Calu3 (cell line): ENCODE measurements around the gene CLCN7. TPM values are rescaled to one million over a fixed set of nuclear protein-coding genes. Genes with fewer than 3 reads are reported as not detected.
A peak's percentile ranks its signal among the peaks of the same experiment; 100 is the strongest.

ENCODE experiments used
- BruUV-seq: library from RNA; stranded (reverse); fragments of 400-500 nt; replicated peaks from 2 replicates; lab custom pipeline; 2021; lab: Mats Ljungman, UMichigan
- CTCF ChIA-PET: fragments of 300-600 bp; sonication (Branson Sonifier 250); formaldehyde crosslinking; loops from one replicate; lab custom pipeline; 2022; ENCODE audit warnings: antibody characterized with exemption; lab: Charles Lee
- DNase-seq: peaks from one replicate; pipeline ENCODE4 v3.0.0; 2022
- H3K27ac Mint-ChIP-seq: one replicate; pipeline ENCODE4 v1.8.0; 2022; ENCODE audit warnings: mixed read lengths; ENCODE audit not compliant: unreplicated experiment
- H3K27me3 Mint-ChIP-seq: one replicate; pipeline ENCODE4 v1.8.0; 2022; ENCODE audit warnings: mixed read lengths; ENCODE audit not compliant: unreplicated experiment
- H3K36me3 Mint-ChIP-seq: one replicate; pipeline ENCODE4 v1.8.0; 2022; ENCODE audit warnings: mild to moderate bottlenecking, moderate library complexity, mixed read lengths; ENCODE audit not compliant: insufficient read depth, unreplicated experiment
- H3K4me1 Mint-ChIP-seq: one replicate; pipeline ENCODE4 v1.8.0; 2022; ENCODE audit warnings: mild to moderate bottlenecking, low read depth, mixed read lengths; ENCODE audit not compliant: unreplicated experiment
- H3K4me3 Mint-ChIP-seq: one replicate; pipeline ENCODE4 v1.8.0; 2022; ENCODE audit warnings: mild to moderate bottlenecking, low read depth, moderate library complexity, mixed read lengths; ENCODE audit not compliant: unreplicated experiment
- H3K9me3 Mint-ChIP-seq: one replicate; pipeline ENCODE4 v1.8.0; 2022; ENCODE audit warnings: low read depth, mixed read lengths; ENCODE audit not compliant: unreplicated experiment
- intact Hi-C: fragments of 100-400 bp; cut with micrococcal nuclease; formaldehyde crosslinking; loops from one replicate; pipeline ENCODE4 v1.10.0; 2022; ENCODE audit not compliant: unreplicated experiment
- total RNA-seq: library from RNA; stranded (reverse); gene quantifications from 2 replicates; pipeline ENCODE4 v1.2.3, GENCODE V29; 2022
- TF ChIP-seq, protein P1 (sequence below): fragments of 200-600 bp; IDR thresholded peaks from one replicate; pipeline ENCODE4 v1.8.0; 2022; ENCODE audit warnings: antibody characterized with exemption; ENCODE audit not compliant: unreplicated experiment

CLCN7 gene
- total RNA-seq, 1 experiment from 2014 or later = 117 TPM

DNA sequence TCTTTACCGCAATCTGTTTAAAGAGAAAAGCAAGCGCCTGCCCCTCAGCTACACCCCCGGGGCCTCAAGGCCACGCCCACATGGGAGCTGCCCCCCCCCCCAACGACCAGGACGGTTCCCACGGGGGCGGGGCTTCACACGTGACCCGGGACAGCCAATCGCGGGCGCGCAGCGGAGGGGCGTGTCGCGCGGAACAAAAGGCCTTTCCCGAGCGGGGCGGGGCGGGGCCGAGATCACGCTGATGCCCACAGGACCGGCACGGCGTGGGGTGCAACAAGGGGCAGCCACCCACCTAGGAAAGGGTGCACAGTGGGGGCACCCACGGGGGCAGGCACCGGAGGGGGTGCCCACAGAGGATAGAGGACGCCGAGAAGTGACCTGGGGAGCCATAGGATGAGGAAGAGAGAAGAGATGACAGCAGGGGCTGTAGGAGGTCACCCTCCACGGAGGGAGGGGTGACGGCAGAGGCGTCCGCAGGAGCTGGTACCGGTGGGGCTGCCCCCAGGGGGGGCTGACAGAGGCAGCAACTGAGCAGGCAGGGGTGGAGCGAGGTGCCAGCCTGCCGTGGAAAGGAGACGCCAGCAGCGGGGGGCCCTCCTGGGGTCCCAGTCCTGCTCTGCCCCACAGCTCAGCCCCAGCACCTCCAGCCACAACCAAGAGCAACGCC is 66.5 kb downstream of the CLCN7 start:
- H3K27ac Mint-ChIP-seq = peak overlapping the region; percentile 84
- no peaks in the 10 kb centered on the region for H3K27me3 Mint-ChIP-seq
- H3K36me3 Mint-ChIP-seq = peaks cover 19% of the 10 kb centered on the region
- H3K4me3 Mint-ChIP-seq = peak overlapping the region; percentile 99
- no TSS peak for BruUV-seq
- peaks cover 9% of the 10 kb centered on the region for H3K4me1 Mint-ChIP-seq
- peak; percentile 98 for DNase-seq
- intact Hi-C loops = no loop called here
- H3K9me3 Mint-ChIP-seq = no peaks in the 10 kb centered on the region
- CTCF ChIA-PET = interaction anchor here (0.5 to 1.0 kb wide), 4 partner anchors 11 to 28 kb away, joined by 3 to 5 read pairs (median 4); partner anchors contain the start of gene UQCC4
- TF ChIP-seq, protein P1, sequence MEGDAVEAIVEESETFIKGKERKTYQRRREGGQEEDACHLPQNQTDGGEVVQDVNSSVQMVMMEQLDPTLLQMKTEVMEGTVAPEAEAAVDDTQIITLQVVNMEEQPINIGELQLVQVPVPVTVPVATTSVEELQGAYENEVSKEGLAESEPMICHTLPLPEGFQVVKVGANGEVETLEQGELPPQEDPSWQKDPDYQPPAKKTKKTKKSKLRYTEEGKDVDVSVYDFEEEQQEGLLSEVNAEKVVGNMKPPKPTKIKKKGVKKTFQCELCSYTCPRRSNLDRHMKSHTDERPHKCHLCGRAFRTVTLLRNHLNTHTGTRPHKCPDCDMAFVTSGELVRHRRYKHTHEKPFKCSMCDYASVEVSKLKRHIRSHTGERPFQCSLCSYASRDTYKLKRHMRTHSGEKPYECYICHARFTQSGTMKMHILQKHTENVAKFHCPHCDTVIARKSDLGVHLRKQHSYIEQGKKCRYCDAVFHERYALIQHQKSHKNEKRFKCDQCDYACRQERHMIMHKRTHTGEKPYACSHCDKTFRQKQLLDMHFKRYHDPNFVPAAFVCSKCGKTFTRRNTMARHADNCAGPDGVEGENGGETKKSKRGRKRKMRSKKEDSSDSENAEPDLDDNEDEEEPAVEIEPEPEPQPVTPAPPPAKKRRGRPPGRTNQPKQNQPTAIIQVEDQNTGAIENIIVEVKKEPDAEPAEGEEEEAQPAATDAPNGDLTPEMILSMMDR = no peak

DNA sequence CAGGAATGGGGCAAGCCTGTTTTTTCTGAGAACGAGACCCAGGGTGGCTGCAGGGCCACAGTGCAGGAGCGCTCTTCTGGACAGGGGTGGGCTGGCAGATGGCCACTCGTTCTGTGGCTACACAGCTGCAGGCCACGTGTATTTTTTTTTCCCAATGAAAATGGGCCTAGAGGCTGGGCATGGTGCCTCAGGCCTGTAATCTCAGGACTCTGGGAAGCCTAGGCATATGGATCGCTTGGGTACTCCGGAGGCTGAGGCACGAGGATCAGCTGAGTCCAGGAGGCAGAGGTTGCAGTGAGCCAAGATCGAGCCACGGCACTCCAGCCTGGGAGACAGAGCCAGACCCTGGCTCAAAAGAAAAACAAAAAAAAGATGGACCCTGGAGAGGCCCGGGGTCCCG is 67.1 kb downstream of the CLCN7 start:
- no peaks in the 10 kb centered on the region for H3K27me3 Mint-ChIP-seq
- DNase-seq = no peak
- peaks cover 19% of the 10 kb centered on the region for H3K36me3 Mint-ChIP-seq
- H3K27ac Mint-ChIP-seq = peak overlapping the region; percentile 84
- CTCF ChIA-PET = interaction anchor here (0.7 to 1.0 kb wide), 3 partner anchors 13 to 28 kb away, joined by 3 to 5 read pairs (median 4); partner anchors contain the start of gene UQCC4
- H3K4me1 Mint-ChIP-seq = peaks cover 9% of the 10 kb centered on the region
- no peaks in the 10 kb centered on the region for H3K9me3 Mint-ChIP-seq
- TF ChIP-seq, protein P1 = no peak
- intact Hi-C loops = no loop called here
- no TSS peak for BruUV-seq
- peak overlapping the region; percentile 99 for H3K4me3 Mint-ChIP-seq

DNA sequence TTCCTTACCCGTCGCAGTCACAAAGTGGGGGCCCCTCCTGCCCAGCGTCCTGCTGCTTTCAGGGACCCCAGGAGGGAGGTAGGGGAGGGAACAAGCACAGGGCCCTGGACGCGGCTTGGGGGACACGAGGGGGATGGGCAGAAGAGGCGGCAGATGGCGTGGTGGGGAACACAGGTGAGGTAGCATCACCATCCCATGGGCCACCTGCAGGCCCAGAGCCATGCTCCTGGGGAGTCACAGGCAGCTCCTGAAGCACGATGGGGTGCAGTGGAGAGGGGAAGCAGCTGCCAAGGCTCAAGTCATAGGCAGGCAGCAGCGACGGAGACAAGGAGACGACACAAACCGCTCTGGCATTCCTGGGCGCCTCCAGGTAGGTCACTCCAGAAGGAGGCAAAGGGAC is 71.1 kb downstream of the CLCN7 start:
- CTCF ChIA-PET = no interaction called here
- H3K36me3 Mint-ChIP-seq = peaks cover 30% of the 10 kb centered on the region
- no peaks in the 10 kb centered on the region for H3K9me3 Mint-ChIP-seq
- intact Hi-C loops = no loop called here
- H3K27me3 Mint-ChIP-seq = no peaks in the 10 kb centered on the region
- TF ChIP-seq, protein P1 = no peak
- H3K27ac Mint-ChIP-seq = no peak overlapping the region
- DNase-seq = no peak
- peaks cover 9% of the 10 kb centered on the region for H3K4me1 Mint-ChIP-seq
- BruUV-seq = no TSS peak
- H3K4me3 Mint-ChIP-seq = no peak overlapping the region

DNA sequence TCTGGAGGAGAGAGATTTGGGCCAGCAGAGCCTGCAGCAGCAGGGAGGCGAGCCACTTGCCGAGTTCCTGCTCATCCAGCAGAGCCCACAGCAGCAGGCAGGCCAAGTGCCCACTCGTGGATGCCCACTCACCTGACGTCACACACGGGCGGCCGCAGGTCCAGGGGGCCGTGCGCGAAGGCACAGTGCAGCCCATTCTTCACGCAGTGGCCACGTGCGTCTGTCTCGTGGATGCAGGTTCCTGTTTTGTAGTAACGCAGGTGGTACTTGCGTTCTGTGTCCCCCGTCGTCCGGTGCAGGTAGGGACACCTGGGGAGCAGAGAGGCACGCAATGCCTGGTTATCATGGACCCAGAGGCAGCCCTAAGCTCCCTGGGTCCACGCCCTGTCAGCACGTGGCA is 71.8 kb downstream of the CLCN7 start:
- no TSS peak for BruUV-seq
- no peak for DNase-seq
- intact Hi-C loops = no loop called here
- no peak overlapping the region for H3K4me3 Mint-ChIP-seq
- H3K36me3 Mint-ChIP-seq = peaks cover 29% of the 10 kb centered on the region
- no peaks in the 10 kb centered on the region for H3K27me3 Mint-ChIP-seq
- TF ChIP-seq, protein P1 = no peak
- peaks cover 2% of the 10 kb centered on the region for H3K4me1 Mint-ChIP-seq
- CTCF ChIA-PET = no interaction called here
- no peak overlapping the region for H3K27ac Mint-ChIP-seq
- H3K9me3 Mint-ChIP-seq = no peaks in the 10 kb centered on the region
